ELF-1 (cell line): ENCODE measurements around the gene C19orf47.

Source experiments
- DNase-seq: peaks from one replicate; pipeline ENCODE4 v3.0.0-alpha.2; 2016; ENCODE audit warnings: low read depth, low spot score

Gene C19orf47, protein sequence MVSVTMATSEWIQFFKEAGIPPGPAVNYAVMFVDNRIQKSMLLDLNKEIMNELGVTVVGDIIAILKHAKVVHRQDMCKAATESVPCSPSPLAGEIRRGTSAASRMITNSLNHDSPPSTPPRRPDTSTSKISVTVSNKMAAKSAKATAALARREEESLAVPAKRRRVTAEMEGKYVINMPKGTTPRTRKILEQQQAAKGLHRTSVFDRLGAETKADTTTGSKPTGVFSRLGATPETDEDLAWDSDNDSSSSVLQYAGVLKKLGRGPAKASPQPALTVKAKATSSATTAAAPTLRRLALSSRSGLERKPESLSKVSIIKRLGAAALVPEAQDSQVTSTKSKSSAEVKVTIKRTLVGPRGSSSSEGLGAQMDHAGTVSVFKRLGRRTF

DNA sequence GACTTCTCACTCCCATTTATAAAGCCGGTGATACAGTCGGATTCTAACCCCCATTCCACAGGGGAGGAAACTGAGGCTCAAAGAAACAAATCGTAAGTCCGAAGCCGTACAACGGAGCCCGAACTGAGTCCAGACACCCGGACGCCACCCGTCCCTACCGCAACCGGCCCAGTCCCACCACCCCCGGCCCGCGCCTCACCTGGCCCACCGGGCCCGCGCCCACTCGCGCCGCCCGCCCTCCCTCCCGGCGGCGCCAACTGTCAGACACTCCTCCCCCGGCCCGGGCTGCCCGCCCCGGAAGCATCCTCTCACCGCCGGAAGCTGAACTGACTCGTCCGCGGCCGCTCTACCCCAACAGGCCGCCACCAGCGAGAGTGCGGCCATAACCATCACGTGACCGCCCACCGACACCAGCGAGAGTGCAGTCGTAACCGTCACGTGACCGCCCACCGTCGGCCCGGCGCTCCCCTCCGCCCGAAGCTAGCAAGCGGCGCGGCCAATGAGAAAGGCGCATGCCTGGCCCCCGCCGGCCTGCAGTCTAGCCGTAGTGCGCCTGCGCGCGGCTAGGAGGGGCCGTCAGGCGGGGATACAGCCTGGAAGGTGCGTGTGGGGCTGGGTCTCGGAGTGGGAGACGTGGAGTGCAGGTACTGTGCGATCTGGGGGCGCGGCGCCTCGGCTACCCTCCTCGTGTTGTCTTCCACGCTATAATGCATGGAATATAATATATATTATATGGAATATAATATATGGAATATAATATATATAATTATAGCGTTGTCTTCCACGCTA lies at the start of gene C19orf47, which contains the start of gene PLD3:
TSS of gene C19orf47 (minus strand) at position 273 of the 789 bp plus-strand sequence. CDS start 6,540 bp downstream, outside the sequence.
TSS of gene PLD3 (plus strand) at position 571 of the 789 bp plus-strand sequence. CDS start 17,789 bp downstream, outside the sequence.
- peak; percentile 100 for DNase-seq

DNA sequence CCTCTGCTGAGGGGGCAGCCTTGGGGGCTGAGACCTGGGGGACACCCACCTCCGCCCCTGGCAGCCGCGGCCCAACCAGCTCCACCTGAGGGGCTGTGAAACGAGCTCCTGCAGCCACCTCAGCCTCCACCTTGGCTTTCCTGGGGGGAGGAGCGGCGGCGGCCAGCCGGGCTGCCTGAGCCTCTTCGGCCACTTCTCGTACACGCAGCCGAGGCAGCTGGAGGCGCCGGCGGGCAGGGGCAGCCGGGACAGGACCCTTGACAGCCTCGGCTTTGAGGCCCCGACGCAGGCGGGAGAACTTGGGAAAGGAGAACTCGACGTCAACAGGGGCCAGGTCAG lies 49.3 kb upstream of the C19orf47 start:
- no peak for DNase-seq

- no peak for DNase-seq
These were observed 48.8 kb upstream of the C19orf47 start for GRCh38 chr19:40396886-40397567.

- DNase-seq: no peak
These were observed 47.8 kb upstream of the C19orf47 start for GRCh38 chr19:40395956-40396355.

GRCh38 chr19:40394816-40395210 lies 46.6 kb upstream of the C19orf47 start:
- DNase-seq: no peak

DNA sequence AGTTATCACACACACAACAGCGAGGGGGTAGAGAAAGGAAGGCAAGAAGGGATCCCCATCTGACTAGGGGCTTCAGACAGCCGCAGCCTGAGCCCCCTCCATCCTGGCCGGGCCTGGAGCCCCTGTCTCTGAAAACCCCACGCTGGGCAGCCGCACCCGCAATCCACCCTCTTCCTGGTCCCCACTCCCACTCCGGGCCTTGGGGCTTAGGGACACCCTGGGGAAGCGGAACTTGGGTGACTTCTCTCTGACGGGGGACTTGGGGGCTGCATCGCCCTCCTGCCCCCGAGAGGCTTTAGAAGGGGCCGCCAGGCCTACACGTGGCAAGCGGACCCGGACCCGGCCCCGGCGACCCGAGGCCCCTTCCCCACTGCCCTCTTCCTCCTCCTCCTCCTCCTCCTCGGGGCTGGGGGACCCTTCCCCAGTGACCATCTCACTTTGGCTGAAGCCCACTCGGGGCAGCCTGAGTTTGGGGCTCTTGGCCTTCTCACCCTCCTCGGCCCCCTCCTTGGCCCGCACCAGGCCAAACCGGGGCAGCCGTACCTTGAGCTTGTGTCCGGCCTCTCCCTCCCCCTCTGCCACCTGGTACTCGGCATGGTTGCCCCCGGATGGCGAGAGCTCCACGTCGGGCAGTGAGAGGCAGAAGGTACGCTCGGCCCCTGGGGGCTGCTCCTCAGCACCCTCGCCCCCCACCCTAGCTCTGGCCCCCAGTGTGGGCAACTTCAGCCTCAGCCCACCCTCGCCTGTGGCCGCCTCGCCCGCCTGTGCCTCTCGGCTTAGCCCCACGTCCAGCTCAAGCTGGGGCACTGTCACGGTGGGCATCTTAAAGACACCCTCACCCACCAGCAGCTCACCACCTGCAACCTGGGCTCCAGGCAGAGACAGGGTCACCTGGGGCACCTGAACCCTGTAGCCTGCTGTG lies 46.0 kb upstream of the C19orf47 start:
- no peak for DNase-seq

DNA sequence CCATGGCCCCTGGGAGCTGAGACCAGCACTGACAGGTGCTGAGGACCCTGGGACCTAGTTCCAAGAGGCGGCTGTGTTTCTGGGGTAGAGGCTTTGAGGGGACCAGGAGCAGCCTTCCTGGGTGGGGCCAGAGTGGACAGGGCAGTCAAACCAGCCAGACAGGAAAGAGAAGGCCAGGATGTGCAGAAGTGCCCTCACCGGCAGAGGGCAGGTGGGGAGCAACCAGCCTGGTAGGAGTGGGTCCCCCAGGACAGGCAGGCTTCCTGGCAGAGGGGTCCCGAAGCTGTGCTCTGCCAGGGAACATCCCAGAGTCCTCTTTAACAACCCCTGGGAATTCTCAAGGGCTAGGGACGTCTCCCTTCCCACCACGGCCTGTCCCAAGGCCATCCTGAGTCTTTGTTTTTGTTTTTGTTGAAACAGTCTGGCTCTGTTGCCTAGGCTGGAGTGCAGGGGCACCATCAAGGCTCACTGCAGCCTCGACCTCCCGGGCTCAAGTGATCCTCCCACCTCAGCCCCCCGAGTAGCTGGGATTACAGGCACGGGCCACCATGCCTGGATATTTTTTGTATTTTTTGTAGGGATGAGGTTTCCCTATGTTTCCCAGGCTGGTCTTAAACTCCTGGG lies 44.8 kb upstream of the C19orf47 start:
- peak; percentile 57 for DNase-seq

DNA sequence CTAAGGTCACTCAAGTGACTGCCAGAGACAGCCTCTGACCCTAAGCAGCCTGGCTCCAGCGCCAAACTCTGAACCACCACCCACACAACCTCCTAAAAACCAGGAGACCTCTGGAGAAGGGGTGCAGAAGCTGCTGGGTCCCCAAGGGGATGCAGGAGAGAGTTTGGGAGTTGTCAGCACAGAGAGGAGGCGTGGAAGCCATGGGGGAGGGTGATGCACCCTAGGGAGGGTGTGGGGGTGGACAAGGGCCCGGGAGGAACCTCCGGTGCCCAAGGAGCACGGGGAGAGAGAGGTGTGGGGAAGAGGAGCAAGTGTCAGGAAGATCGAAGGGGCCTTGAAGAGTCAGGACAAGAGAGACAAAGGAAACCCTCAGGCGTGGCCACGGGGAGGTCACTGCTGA lies 43.9 kb upstream of the C19orf47 start:
- DNase-seq: no peak

DNA sequence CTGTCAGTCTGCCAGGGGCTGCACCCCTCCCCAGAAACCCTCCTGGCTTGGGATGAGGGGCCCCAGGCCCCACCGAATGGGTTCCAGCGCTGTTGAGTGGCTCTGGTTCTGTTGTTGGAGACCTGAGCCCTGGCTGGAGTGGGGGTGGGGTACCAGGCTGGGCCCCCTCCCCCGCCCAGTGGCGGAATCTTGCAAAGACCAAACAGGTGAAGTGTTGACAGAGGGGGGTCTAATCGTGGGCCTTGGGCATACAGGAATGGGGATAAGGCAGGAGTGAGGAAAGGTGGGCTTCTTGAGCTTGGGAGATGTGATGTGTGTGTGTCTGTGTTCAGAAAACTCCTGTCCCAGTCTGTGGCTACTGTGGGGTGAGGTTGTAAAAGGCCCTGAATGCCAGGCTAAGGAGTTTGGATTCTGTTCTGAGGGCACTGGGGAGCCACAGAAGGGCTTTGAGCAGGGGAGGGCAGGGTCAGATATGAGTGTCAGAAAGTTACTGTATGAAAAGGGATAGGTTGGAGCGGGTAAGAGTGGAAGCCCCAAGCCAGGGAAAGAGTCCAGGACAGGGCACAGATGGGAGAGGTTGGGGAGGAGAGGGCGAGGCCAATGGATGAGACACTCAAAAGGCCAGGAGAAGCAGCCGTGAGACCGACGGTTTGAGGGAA lies 42.0 kb upstream of the C19orf47 start, which contains the start of gene HIPK4:
TSS of gene HIPK4 (minus strand) at position 98 of the 659 bp plus-strand sequence. CDS start 279 bp downstream, outside the sequence.
- DNase-seq: no peak

DNA sequence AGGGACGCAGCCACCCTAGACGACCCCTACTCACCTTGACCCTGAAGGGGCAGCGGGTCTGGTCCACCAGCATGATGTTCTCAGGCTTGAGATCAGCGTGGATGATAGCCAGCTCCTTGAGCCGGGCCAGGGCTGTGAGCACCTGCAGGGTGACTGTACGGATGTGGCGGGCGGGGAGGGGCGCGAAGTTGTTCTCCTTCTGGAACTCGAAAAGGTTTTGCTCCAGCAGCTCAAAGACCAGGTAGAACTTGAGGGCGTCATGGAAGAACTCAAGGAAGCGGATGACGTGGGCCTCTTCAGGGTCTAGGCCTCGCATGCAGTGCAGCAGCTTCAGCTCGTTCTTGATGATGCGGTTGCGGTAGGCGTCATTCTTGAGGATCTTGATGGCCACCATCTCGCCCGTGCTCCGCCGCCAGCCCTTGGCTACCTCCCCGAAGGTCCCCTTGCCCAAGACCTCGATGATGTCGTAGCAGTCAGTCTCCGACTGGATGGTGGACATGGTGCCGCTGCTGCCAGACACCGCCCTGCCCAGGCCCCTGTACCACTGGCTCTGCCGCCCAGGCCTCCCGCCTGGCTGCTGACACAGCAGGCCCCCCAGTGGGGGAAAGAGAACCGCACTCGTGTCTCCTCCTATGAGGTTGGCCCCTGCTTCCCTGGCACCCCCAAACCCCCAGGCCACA lies 41.3 kb upstream of the C19orf47 start:
- no peak for DNase-seq

DNA sequence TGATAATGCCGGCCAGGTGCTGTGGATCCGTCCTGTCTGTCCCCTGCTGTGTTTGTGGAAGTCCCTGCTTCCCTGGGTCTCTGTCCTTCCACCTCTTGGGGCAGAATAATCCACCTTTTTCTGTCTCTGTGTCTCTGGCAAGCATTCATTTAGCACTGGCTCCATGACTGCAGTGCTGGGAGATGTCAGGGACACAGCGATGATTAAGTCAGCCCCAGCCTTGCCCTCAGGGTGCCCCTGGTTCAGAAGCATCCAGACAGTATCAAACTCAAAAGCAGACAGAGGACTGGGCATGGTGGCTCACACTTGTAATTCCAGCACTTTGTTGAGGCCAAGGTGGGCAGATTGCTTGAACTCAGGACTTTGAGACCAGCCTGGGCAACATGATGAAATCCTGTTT lies 40.3 kb upstream of the C19orf47 start:
- no peak for DNase-seq

DNA sequence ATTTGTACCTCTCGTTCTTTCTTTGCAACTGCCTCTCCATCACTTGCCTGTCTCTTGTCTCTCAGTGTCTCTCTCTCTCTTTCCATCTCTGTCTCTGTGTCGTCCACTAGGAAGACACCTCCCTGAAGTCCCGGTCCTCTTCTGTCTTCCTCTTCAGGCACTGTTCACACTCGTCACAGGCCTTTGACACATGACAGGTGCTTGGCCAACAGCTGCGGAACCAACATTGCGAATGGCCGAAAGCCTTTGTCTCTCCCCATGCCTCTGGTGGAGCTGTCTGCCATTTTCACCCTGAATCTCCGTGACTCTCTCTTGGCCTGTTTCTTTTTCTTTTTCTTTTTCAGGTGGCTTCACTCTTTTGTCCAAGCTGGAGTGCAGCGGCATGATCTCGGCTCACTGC lies 39.0 kb upstream of the C19orf47 start:
- no peak for DNase-seq

DNA sequence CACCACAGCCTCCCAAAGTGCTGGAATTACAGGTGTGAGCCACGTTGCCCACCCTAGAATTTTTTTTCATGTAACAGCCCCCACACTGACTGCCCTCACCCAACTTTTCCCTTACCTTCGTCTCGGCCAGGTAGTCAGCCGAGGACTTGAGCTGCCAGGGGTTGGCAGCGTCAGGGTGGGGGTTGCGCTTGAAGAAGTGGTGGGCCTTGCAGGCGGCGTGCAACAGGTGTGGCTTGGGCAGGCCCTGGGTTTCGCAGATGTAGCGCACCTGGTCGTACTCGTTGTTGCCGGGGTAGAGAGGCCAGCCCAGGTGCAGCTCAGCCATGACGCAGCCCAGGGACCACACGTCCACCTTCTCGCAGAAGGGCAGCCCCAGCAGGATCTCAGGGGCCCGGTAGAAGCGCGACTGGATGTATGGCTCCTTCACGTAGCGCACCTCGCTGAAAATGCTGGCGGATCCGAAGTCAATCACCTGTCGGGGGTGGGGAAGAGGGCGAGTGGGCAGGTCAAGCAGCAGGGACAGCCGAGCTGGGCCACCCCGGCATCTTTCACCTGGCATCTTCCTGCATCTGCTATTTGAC lies 35.6 kb upstream of the C19orf47 start:
- no peak for DNase-seq

DNA sequence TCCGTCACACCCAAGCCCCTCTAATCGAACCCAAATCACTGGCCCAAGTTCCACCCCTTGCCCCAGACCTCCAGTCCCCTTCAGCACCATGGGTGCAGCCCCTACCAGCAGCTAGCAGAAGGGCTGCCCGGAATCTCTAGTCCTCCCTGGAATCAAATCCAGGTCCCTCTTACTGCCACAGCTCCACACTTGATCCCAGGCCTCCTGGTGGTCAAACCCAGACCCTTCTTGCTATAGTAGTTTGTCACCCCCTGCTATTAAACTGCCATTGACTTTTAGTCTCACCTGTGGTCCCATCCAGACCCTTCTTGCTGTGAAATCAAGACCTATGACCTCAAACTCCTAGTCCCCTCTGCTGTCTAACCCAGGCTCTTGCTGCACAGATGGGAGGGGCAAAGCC lies 33.1 kb upstream of the C19orf47 start:
- DNase-seq: peak; percentile 41

GRCh38 chr19:40380199-40381037 lies 32.2 kb upstream of the C19orf47 start:
- no peak for DNase-seq

DNA sequence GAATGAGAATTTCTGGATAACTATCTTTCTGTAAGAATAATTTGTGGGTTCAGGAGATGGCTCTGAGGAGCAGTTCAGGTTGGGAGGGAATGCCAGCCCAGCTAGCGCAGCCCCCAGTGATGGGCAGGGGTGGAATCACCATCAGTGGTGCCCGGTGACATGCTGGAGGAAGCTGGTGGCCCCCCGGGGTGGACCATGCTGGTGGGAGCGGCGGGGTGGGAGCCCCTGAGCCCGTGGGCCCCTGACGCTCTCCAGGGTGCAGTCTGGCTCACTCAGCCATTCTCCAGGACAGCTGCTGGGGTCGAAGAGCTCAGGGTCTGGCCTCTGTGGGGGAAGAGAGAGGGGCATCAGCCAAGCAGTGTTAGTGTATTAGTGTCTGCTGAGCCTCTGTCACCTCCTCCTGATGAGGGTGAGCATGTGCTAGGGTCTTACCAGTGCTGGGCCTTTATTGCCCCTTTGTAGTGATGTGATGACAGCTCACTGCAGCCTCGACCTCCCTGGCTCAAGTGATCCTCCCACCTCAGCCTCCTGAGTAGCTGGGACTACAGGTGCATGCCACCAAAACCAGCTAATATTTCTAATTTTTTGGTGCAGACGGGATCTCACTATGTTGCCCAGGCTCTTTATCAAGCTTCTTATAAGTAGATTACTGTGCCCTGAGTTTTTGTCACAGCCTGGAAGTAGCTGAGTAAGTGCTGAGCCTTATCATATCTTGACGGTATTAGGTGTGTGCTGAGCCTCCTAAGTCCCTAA lies 31.4 kb upstream of the C19orf47 start:
- DNase-seq: no peak

GRCh38 chr19:40378509-40378908 lies 30.3 kb upstream of the C19orf47 start:
- no peak for DNase-seq
